Fibroblast of lung (primary cell): ENCODE results near the gene FAM241B. TPM values are rescaled to one million over a fixed set of nuclear protein-coding genes. Genes with fewer than 3 reads are reported as not detected.

ENCODE experiments used
- DNase-seq, 2 donors: peaks; one replicate each; pipeline versions ENCODE4 v3.0.0 to v3.0.0-alpha.2; 2010; ENCODE audit warnings: low read depth in 2 of 2
- H2AFZ ChIP-seq: 2 replicates; pipeline ENCODE4 v1.5.1; 2012; ENCODE audit warnings: low read length, control low read depth, inconsistent platforms
- H3K27ac ChIP-seq: 2 replicates; pipeline ENCODE4 v1.5.1; 2011; ENCODE audit warnings: low read length, control low read depth; ENCODE audit not compliant: insufficient read depth
- H3K27me3 ChIP-seq: 2 replicates; pipeline ENCODE4 v1.5.1; 2011; ENCODE audit warnings: mild to moderate bottlenecking, low read length; ENCODE audit not compliant: control insufficient read depth, insufficient read depth
- H3K36me3 ChIP-seq: 2 replicates; pipeline ENCODE4 v1.5.1; 2011; ENCODE audit warnings: low read length; ENCODE audit not compliant: control insufficient read depth, insufficient read depth
- H3K4me1 ChIP-seq: 2 replicates; pipeline ENCODE4 v1.5.1; 2011; ENCODE audit warnings: low read length; ENCODE audit not compliant: control insufficient read depth, insufficient read depth; ENCODE audit errors: extremely low read depth
- H3K4me2 ChIP-seq: 2 replicates; pipeline ENCODE4 v1.5.1; 2011; ENCODE audit warnings: low read length, control low read depth; ENCODE audit not compliant: insufficient read depth; ENCODE audit errors: extremely low read depth
- H3K4me3 ChIP-seq, 4 experiments: fragments of 200-600 bp in 1 of 4; sonication (generic) in 1 of 4; replicated peaks in 1 of 4; 2 replicates each; pipeline ENCODE4 v1.5.1; 2011 to 2016; ENCODE audit warnings: low read length in 4 of 4, low read depth in 3 of 4, mild to moderate bottlenecking in 3 of 4, control low read depth in 2 of 4, inconsistent platforms in 1 of 4, mixed read lengths in 1 of 4; ENCODE audit not compliant: insufficient read depth in 1 of 4; ENCODE audit errors: control extremely low read depth in 1 of 4
- H3K79me2 ChIP-seq: 2 replicates; pipeline ENCODE4 v1.5.1; 2012; ENCODE audit warnings: mild to moderate bottlenecking, low read length, inconsistent platforms; ENCODE audit not compliant: control insufficient read depth, insufficient read depth
- H3K9ac ChIP-seq: 2 replicates; pipeline ENCODE4 v1.5.1; 2011; ENCODE audit warnings: mild to moderate bottlenecking, low read length, control low read depth; ENCODE audit not compliant: insufficient read depth
- H3K9me3 ChIP-seq: 2 replicates; pipeline ENCODE4 v1.5.1; 2012; ENCODE audit warnings: low read depth, low read length; ENCODE audit not compliant: control insufficient read depth, insufficient read depth
- H4K20me1 ChIP-seq: 2 replicates; pipeline ENCODE4 v1.5.1; 2011; ENCODE audit warnings: low read length; ENCODE audit not compliant: control insufficient read depth, insufficient read depth; ENCODE audit errors: extremely low read depth
- EZH2 ChIP-seq: IDR thresholded peaks from 2 replicates; pipeline ENCODE4 v1.5.1; 2012; ENCODE audit warnings: low read length, control low read depth, mild to moderate bottlenecking; ENCODE audit errors: missing control alignments
- polyA plus RNA-seq, 2 donors: library from polyadenylated mRNA; depleted of rRNA in 1 of 2; stranded (reverse) in 1 of 2; unstranded in 1 of 2; fragments of >200 nt; gene quantifications; 2 replicates each; pipeline ENCODE4 v1.2.1, GENCODE V29; 2011 to 2012; ENCODE audit warnings: missing spikeins in 1 of 2
- total RNA-seq: library from RNA; depleted of rRNA; stranded (reverse); fragments of >200 nt; gene quantifications from 2 replicates; pipeline ENCODE4 v1.2.1, GENCODE V29; 2014
- TF ChIP-seq, protein P1 (sequence below), 2 donors: IDR thresholded peaks in 1 of 2; conservative IDR thresholded peaks in 1 of 2; 1 replicate in 1 of 2; 2 replicates in 1 of 2; pipeline ENCODE4 v1.5.1; 2011 to 2012; ENCODE audit warnings: low read length in 2 of 2, control low read depth in 1 of 2, inconsistent platforms in 1 of 2, low read depth in 1 of 2, mild to moderate bottlenecking in 1 of 2

FAM241B gene
- total and polyA plus RNA-seq, 2 donors (not counting 1 experiment from before 2014, with no cell fraction given): 0.61 to 0.99 TPM

DNA sequence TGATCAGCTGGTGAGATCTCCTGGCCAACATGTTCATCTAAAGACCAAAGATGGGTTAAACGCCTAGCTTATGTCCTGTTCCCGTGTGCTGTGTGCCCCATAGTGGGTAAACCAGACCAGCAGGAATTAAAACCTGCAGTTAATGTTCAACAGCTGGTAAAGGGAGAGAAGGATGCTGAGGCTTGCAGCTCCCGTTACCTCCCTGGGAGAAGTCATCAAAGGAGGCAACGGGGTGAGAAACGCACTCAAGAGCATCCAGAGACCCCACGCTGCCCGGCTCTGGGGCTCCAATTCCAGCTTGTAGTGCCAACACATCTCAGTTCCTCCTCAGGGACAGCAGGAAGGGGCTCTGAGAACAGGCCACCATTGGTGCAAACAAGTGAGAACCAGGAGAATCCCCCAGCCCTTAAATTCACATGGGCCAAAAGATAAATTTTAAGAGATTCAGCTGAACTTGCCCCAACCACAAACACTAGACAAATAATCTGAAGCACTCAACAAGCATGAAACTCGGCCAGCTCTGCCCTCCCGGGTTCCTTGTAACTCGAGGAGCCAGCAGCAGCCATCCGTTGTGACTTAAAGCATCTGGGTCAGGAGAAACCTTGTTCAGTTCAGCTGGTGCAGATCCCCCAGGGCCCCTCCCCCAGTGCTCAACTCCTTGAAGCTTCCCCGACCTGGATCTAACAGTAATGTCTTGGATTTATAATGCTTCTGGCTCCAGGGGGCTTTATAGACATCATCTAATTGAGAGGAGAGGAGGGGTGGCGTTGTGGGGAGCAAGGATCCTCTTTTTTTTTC, 29.4 kb downstream of the FAM241B start:
- H3K9me3 ChIP-seq: no peaks in the 10 kb centered on the region
- H2AFZ ChIP-seq: no peak overlapping the region
- DNase-seq: no peak
- no peak overlapping the region for H3K9ac ChIP-seq
- H3K27me3 ChIP-seq: peaks cover 13% of the 10 kb centered on the region
- H3K4me3 ChIP-seq: no peak overlapping the region
- H3K79me2 ChIP-seq: no peaks in the 10 kb centered on the region
- no peak overlapping the region for H3K4me2 ChIP-seq
- H3K4me1 ChIP-seq: no peaks in the 10 kb centered on the region
- H3K27ac ChIP-seq: no peak overlapping the region
- no peaks in the 10 kb centered on the region for H4K20me1 ChIP-seq
- no peaks in the 10 kb centered on the region for H3K36me3 ChIP-seq
- TF ChIP-seq, protein P1, sequence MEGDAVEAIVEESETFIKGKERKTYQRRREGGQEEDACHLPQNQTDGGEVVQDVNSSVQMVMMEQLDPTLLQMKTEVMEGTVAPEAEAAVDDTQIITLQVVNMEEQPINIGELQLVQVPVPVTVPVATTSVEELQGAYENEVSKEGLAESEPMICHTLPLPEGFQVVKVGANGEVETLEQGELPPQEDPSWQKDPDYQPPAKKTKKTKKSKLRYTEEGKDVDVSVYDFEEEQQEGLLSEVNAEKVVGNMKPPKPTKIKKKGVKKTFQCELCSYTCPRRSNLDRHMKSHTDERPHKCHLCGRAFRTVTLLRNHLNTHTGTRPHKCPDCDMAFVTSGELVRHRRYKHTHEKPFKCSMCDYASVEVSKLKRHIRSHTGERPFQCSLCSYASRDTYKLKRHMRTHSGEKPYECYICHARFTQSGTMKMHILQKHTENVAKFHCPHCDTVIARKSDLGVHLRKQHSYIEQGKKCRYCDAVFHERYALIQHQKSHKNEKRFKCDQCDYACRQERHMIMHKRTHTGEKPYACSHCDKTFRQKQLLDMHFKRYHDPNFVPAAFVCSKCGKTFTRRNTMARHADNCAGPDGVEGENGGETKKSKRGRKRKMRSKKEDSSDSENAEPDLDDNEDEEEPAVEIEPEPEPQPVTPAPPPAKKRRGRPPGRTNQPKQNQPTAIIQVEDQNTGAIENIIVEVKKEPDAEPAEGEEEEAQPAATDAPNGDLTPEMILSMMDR (conservative IDR thresholded peaks at IDR 0.05 in 1 of 2, IDR thresholded peaks at IDR 0.05 in 1 of 2; ENCODE audit: low read depth in 1 of 2, low read length in 2 of 2): no peak
- no peak for TF ChIP-seq EZH2

DNA sequence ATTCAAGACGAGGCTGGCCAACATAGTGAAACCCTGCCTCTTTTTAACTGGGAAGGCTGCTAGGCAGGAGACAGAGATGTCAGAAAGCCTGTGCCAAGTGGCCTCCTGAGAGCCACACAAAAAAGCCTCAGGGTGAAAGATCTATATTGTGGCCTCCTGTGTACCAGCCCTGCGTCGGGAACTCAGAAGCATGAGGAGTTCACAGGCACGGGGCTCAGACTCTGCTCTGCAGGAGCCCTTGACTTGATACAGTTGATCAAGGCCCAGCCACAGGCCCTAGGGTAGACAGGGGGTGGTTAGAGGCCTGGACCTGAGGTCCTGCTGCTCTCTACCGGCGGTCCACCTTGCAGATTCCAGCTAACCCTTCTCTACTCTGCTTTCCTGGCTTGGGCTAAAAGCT, 30.2 kb downstream of the FAM241B start:
- Histone ChIP-seq H3K9me3 (no peaks in the 10 kb centered on the region), H3K27me3 (peaks cover 13% of the 10 kb centered on the region), H4K20me1 (no peaks in the 10 kb centered on the region), H3K9ac (no peak overlapping the region), H3K79me2 (no peaks in the 10 kb centered on the region), H2AFZ (no peak overlapping the region), H3K36me3 (no peaks in the 10 kb centered on the region), H3K4me3 (no peak overlapping the region), H3K4me1 (no peaks in the 10 kb centered on the region), H3K27ac (no peak overlapping the region), H3K4me2 (no peak overlapping the region)
- no peak for DNase-seq
- TF ChIP-seq, protein P1 (conservative IDR thresholded peaks at IDR 0.05 in 1 of 2, IDR thresholded peaks at IDR 0.05 in 1 of 2; ENCODE audit: low read depth in 1 of 2, low read length in 2 of 2): no peak
- TF ChIP-seq EZH2: no peak

DNA sequence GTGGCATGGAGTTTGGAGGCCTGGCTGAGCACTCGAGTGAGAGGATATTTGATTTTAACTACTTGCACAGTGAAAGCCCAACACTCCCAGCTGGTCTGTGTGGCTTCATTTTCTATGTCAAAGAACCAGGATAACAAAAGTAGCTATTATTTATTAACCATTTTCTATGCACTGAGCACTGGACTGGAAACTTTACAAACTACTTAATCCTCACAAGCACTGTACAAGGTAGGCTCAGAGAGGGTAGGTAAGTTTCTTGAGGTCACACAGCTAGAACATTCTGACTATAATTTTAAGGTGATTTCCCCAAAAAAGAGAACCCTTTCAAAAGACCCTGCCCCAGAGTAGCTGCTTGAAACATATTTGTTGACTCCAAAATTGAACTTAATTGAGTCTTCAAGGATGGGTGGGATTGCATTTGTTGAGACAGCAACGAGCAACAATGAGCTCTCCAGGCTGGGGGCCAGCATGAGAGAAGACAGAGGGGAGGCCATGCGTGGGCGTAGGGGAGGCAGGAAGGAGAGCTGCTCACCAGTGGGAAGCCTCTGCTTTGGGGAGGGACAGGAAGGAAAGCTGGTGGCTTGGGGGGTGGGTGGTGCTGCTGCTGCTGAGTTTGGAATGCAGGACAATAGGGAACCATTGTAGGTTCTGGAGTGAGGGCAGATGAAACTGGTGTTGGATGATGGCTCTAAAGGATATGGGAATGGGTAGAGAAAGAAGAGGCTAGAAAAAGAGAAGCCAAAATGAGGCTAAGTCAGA, 31.5 kb downstream of the FAM241B start:
- TF ChIP-seq, protein P1 (conservative IDR thresholded peaks at IDR 0.05 in 1 of 2, IDR thresholded peaks at IDR 0.05 in 1 of 2; ENCODE audit: low read depth in 1 of 2, low read length in 2 of 2): no peak
- Histone ChIP-seq H4K20me1 (no peaks in the 10 kb centered on the region), H3K27me3 (peaks cover 13% of the 10 kb centered on the region), H3K36me3 (no peaks in the 10 kb centered on the region), H3K9me3 (no peaks in the 10 kb centered on the region), H3K4me2 (no peak overlapping the region), H3K27ac (no peak overlapping the region), H3K79me2 (no peaks in the 10 kb centered on the region), H2AFZ (no peak overlapping the region), H3K4me3 (no peak overlapping the region), H3K9ac (no peak overlapping the region), H3K4me1 (no peaks in the 10 kb centered on the region)
- no peak for DNase-seq
